SK-N-SH (cell line): Measurements from ENCODE around the gene DPRX.

Experiments
- CTCF ChIP-seq: fragments of 200-600 bp; sonication (generic); IDR thresholded peaks from 2 replicates; pipeline ENCODE4 v1.6.1; 2017; ENCODE audit warnings: antibody characterized with exemption, mild to moderate bottlenecking, moderate library complexity
- ELF1 ChIP-seq: IDR thresholded peaks from 2 replicates; pipeline ENCODE4 v1.4.0; 2012
- EP300 ChIP-seq, 2 experiments: IDR thresholded peaks; 2 replicates each; pipeline versions ENCODE4 v1.4.0 to v1.6.1; 2012; ENCODE audit warnings: borderline replicate concordance in 1 of 2, low read depth in 1 of 2, low read length in 1 of 2
- IRF3 ChIP-seq: fragments of 150-350 bp; IDR thresholded peaks from 2 replicates; pipeline ENCODE4 v1.6.1; 2016; ENCODE audit warnings: mild to moderate bottlenecking, low read depth, low read length
- MAX ChIP-seq: IDR thresholded peaks from 2 replicates; pipeline ENCODE4 v1.4.0; 2012; ENCODE audit warnings: low read depth
- MEF2A ChIP-seq: IDR thresholded peaks from 2 replicates; pipeline ENCODE4 v1.4.0; 2012; ENCODE audit warnings: low read depth, borderline replicate concordance
- NRF1 ChIP-seq: IDR thresholded peaks from 2 replicates; pipeline ENCODE4 v1.6.1; 2012; ENCODE audit warnings: low read depth, mild to moderate bottlenecking, low read length
- RAD21 ChIP-seq: IDR thresholded peaks from 2 replicates; pipeline ENCODE4 v1.6.1; 2012; ENCODE audit warnings: mild to moderate bottlenecking, low read length
- SIN3A ChIP-seq: IDR thresholded peaks from 2 replicates; pipeline ENCODE4 v1.6.1; 2012; ENCODE audit warnings: low read depth, mild to moderate bottlenecking, low read length, moderate library complexity, borderline replicate concordance
- YY1 ChIP-seq: IDR thresholded peaks from 2 replicates; pipeline ENCODE4 v1.4.0; 2012; ENCODE audit warnings: low read depth, mild to moderate bottlenecking

GRCh38 chr19:53598361-53598760 lies 33.4 kb upstream of the DPRX start:
- TF ChIP-seq MAX (no peak), CTCF (no peak), ELF1 (no peak), RAD21 (no peak), YY1 (no peak), NRF1 (no peak), SIN3A (no peak), MEF2A (no peak), EP300 (IDR thresholded peaks at IDR 0.05; ENCODE audit: borderline replicate concordance in 1 of 2, low read depth in 1 of 2, low read length in 1 of 2) (no peak), IRF3 (no peak)
